ENCODE results near the gene GRID2. TPM values are rescaled to one million over a fixed set of nuclear protein-coding genes. Genes with fewer than 3 reads are reported as not detected.

GRID2 gene
- polyA plus RNA-seq, 1 donor from 2014 or later, result 14.9 TPM

GRCh38 chr4:92506933-92507332 is 203.2 kb downstream of the GRID2 start:
- H3K79me2 ChIP-seq (replicated peaks; ENCODE audit: insufficient read depth, low read length), result no peaks in the 10 kb centered on the region
- no peaks in the 10 kb centered on the region for H3K27me3 ChIP-seq (ENCODE audit: insufficient read depth, low read depth, low read length)
- H3K9me3 ChIP-seq (ENCODE audit: low read length), result no peaks in the 10 kb centered on the region
- H2AFZ ChIP-seq (ENCODE audit: low read depth, low read length), result no peak overlapping the region
- H3K36me3 ChIP-seq (ENCODE audit: insufficient read depth, low read length), result no peaks in the 10 kb centered on the region
- H3K4me2 ChIP-seq (ENCODE audit: low read length), result no peak overlapping the region
- H3K9me2 ChIP-seq (ENCODE audit: insufficient read depth, low read length), result no peaks in the 10 kb centered on the region
- no peaks in the 10 kb centered on the region for H4K20me1 ChIP-seq (ENCODE audit: insufficient read depth)
- TF ChIP-seq MXI1 (conservative IDR thresholded peaks at IDR 0.05; ENCODE audit: poor library complexity, severe bottlenecking) (no peak), EP300 (conservative IDR thresholded peaks at IDR 0.05; ENCODE audit: poor library complexity, severe bottlenecking) (peak; percentile 53)
- TF ChIP-seq, protein P1, sequence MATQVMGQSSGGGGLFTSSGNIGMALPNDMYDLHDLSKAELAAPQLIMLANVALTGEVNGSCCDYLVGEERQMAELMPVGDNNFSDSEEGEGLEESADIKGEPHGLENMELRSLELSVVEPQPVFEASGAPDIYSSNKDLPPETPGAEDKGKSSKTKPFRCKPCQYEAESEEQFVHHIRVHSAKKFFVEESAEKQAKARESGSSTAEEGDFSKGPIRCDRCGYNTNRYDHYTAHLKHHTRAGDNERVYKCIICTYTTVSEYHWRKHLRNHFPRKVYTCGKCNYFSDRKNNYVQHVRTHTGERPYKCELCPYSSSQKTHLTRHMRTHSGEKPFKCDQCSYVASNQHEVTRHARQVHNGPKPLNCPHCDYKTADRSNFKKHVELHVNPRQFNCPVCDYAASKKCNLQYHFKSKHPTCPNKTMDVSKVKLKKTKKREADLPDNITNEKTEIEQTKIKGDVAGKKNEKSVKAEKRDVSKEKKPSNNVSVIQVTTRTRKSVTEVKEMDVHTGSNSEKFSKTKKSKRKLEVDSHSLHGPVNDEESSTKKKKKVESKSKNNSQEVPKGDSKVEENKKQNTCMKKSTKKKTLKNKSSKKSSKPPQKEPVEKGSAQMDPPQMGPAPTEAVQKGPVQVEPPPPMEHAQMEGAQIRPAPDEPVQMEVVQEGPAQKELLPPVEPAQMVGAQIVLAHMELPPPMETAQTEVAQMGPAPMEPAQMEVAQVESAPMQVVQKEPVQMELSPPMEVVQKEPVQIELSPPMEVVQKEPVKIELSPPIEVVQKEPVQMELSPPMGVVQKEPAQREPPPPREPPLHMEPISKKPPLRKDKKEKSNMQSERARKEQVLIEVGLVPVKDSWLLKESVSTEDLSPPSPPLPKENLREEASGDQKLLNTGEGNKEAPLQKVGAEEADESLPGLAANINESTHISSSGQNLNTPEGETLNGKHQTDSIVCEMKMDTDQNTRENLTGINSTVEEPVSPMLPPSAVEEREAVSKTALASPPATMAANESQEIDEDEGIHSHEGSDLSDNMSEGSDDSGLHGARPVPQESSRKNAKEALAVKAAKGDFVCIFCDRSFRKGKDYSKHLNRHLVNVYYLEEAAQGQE (IDR thresholded peaks at IDR 0.05; ENCODE audit: borderline replicate concordance), result peak; percentile 15
- no peak overlapping the region for H3K4me3 ChIP-seq (ENCODE audit: low read length)
- no peaks in the 10 kb centered on the region for H3F3A ChIP-seq (ENCODE audit: insufficient read depth, low read length, poor library complexity, severe bottlenecking)
- H3K27ac ChIP-seq (ENCODE audit: low read length), result peak overlapping the region; percentile 25
- no peak overlapping the region for H3K9ac ChIP-seq (ENCODE audit: low read length)

DNA sequence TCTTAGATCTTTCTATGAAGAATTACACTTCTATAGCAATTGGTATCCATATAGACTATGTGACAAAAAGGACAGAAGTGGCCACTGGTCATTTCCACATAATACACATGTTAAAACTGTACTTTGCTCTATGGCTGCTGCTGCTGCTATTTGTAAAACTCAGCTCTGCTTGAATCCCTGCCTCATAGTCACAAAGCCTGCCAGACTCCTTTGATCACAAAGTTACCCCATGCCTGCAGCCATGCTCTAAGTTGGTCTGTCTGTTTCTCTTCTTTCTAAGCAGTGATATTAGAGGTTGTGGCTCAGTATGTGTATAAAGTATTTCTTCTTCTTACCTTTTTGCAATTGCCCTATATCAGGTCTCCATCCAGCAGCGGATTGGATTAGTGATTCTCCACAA is 210.9 kb downstream of the GRID2 start:
- Histone ChIP-seq H4K20me1 (ENCODE audit: insufficient read depth) (no peaks in the 10 kb centered on the region), H2AFZ (ENCODE audit: low read depth, low read length) (no peak overlapping the region), H3K79me2 (replicated peaks; ENCODE audit: insufficient read depth, low read length) (no peaks in the 10 kb centered on the region), H3K27ac (ENCODE audit: low read length) (no peak overlapping the region), H3K27me3 (ENCODE audit: insufficient read depth, low read depth, low read length) (no peaks in the 10 kb centered on the region), H3K9me2 (ENCODE audit: insufficient read depth, low read length) (no peaks in the 10 kb centered on the region), H3K9ac (ENCODE audit: low read length) (no peak overlapping the region), H3K4me2 (ENCODE audit: low read length) (no peak overlapping the region), H3K36me3 (ENCODE audit: insufficient read depth, low read length) (no peaks in the 10 kb centered on the region), H3F3A (ENCODE audit: insufficient read depth, low read length, poor library complexity, severe bottlenecking) (no peaks in the 10 kb centered on the region), H3K4me3 (ENCODE audit: low read length) (no peak overlapping the region), H3K9me3 (ENCODE audit: low read length) (no peaks in the 10 kb centered on the region)
- no peak for TF ChIP-seq TAF1 (IDR thresholded peaks at IDR 0.05; ENCODE audit: low read depth)
- TF ChIP-seq EP300 (conservative IDR thresholded peaks at IDR 0.05; ENCODE audit: poor library complexity, severe bottlenecking), result no peak
- no peak for TF ChIP-seq MXI1 (conservative IDR thresholded peaks at IDR 0.05; ENCODE audit: poor library complexity, severe bottlenecking)
- TF ChIP-seq RAD21 (conservative IDR thresholded peaks at IDR 0.05), result no peak
- TF ChIP-seq SMC3 (conservative IDR thresholded peaks at IDR 0.05; ENCODE audit: poor library complexity), result no peak
- TF ChIP-seq, protein P2, sequence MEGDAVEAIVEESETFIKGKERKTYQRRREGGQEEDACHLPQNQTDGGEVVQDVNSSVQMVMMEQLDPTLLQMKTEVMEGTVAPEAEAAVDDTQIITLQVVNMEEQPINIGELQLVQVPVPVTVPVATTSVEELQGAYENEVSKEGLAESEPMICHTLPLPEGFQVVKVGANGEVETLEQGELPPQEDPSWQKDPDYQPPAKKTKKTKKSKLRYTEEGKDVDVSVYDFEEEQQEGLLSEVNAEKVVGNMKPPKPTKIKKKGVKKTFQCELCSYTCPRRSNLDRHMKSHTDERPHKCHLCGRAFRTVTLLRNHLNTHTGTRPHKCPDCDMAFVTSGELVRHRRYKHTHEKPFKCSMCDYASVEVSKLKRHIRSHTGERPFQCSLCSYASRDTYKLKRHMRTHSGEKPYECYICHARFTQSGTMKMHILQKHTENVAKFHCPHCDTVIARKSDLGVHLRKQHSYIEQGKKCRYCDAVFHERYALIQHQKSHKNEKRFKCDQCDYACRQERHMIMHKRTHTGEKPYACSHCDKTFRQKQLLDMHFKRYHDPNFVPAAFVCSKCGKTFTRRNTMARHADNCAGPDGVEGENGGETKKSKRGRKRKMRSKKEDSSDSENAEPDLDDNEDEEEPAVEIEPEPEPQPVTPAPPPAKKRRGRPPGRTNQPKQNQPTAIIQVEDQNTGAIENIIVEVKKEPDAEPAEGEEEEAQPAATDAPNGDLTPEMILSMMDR (IDR thresholded peaks at IDR 0.05; ENCODE audit: poor library complexity, severe bottlenecking), result no peak
- TF ChIP-seq POLR2AphosphoS5 (IDR thresholded peaks at IDR 0.05), result no peak
- TF ChIP-seq EZH2 (IDR thresholded peaks at IDR 0.05; ENCODE audit: borderline replicate concordance, insufficient read depth, low read length, poor library complexity, severe bottlenecking), result no peak
- TF ChIP-seq, protein P1 (IDR thresholded peaks at IDR 0.05; ENCODE audit: borderline replicate concordance), result no peak

Measured in neural cell (in vitro differentiated cells).